H9 (cell line): ENCODE measurements around the gene ADARB2. TPM values are rescaled to one million over a fixed set of nuclear protein-coding genes. Genes with fewer than 3 reads are reported as not detected.

ENCODE experiments used
- DNase-seq: peaks from one replicate; pipeline ENCODE4 v3.0.0-alpha.2; 2017
- H2AFZ ChIP-seq: one replicate; pipeline ENCODE4 v1.6.1; 2013; ENCODE audit warnings: mild to moderate bottlenecking, low read length, control low read depth, moderate library complexity
- H2AK5ac ChIP-seq: 2 replicates; pipeline ENCODE4 v1.6.1; 2013; ENCODE audit warnings: low read length, control low read depth, mixed read lengths; ENCODE audit not compliant: insufficient read length
- H2BK120ac ChIP-seq: one replicate; pipeline ENCODE4 v1.6.1; 2013; ENCODE audit warnings: low read depth, mild to moderate bottlenecking, low read length, control low read depth, inconsistent platforms; ENCODE audit not compliant: poor library complexity, severe bottlenecking
- H2BK12ac ChIP-seq: 2 replicates; pipeline ENCODE4 v1.6.1; 2013; ENCODE audit warnings: low read length, control low read depth, mixed read lengths, low read depth; ENCODE audit not compliant: insufficient read length
- H2BK15ac ChIP-seq: 2 replicates; pipeline ENCODE4 v1.6.1; 2013; ENCODE audit warnings: low read depth, low read length, control low read depth
- H2BK20ac ChIP-seq: one replicate; pipeline ENCODE4 v1.6.1; 2013; ENCODE audit warnings: low read depth, mild to moderate bottlenecking, low read length, control low read depth, inconsistent platforms; ENCODE audit not compliant: poor library complexity, severe bottlenecking
- H2BK5ac ChIP-seq: 2 replicates; pipeline ENCODE4 v1.6.1; 2013; ENCODE audit warnings: low read length, control low read depth, mixed read lengths; ENCODE audit not compliant: insufficient read length
- H3K14ac ChIP-seq: 2 replicates; pipeline ENCODE4 v1.6.1; 2013; ENCODE audit warnings: low read length, control low read depth; ENCODE audit not compliant: insufficient read depth
- H3K18ac ChIP-seq: 2 replicates; pipeline ENCODE4 v1.6.1; 2013; ENCODE audit warnings: low read depth, mild to moderate bottlenecking, mixed read lengths, low read length, control low read depth; ENCODE audit not compliant: insufficient read length
- H3K23ac ChIP-seq: 2 replicates; pipeline ENCODE4 v1.6.1; 2013; ENCODE audit warnings: low read length, control low read depth, mixed read lengths, low read depth; ENCODE audit not compliant: insufficient read length
- H3K23me2 ChIP-seq: 2 replicates; pipeline ENCODE4 v1.6.1; 2013; ENCODE audit warnings: low read depth, mild to moderate bottlenecking, mixed read lengths, low read length, control low read depth; ENCODE audit not compliant: insufficient read length, poor library complexity, severe bottlenecking
- H3K27ac ChIP-seq: 2 replicates; pipeline ENCODE4 v1.5.1; 2013; ENCODE audit warnings: low read length, control low read depth, mixed read lengths, low read depth; ENCODE audit not compliant: insufficient read length
- H3K27me3 ChIP-seq: 2 replicates; pipeline ENCODE4 v1.6.1; 2013; ENCODE audit warnings: low read length, control low read depth, inconsistent platforms; ENCODE audit not compliant: insufficient read depth
- H3K4ac ChIP-seq: 2 replicates; pipeline ENCODE4 v1.6.1; 2013; ENCODE audit warnings: low read depth, mild to moderate bottlenecking, control low read depth, inconsistent platforms, low read length, moderate library complexity
- H3K4me1 ChIP-seq: 2 replicates; pipeline ENCODE4 v1.6.1; 2013; ENCODE audit warnings: low read length, control low read depth, inconsistent platforms; ENCODE audit not compliant: insufficient read depth
- H3K4me2 ChIP-seq: 2 replicates; pipeline ENCODE4 v1.6.1; 2013; ENCODE audit warnings: low read length, control low read depth, mixed read lengths; ENCODE audit not compliant: insufficient read length, insufficient read depth
- H3K56ac ChIP-seq: 2 replicates; pipeline ENCODE4 v1.6.1; 2013; ENCODE audit warnings: low read depth, mild to moderate bottlenecking, mixed read lengths, low read length, control low read depth; ENCODE audit not compliant: insufficient read length
- H3K79me1 ChIP-seq: 2 replicates; pipeline ENCODE4 v1.6.1; 2013; ENCODE audit warnings: low read depth, mild to moderate bottlenecking, moderate library complexity, low read length, control low read depth, inconsistent platforms; ENCODE audit not compliant: insufficient read depth, poor library complexity, severe bottlenecking
- H3K79me2 ChIP-seq: 2 replicates; pipeline ENCODE4 v1.6.1; 2013; ENCODE audit warnings: low read length, control low read depth, inconsistent platforms; ENCODE audit not compliant: insufficient read depth
- H3K9ac ChIP-seq: 2 replicates; pipeline ENCODE4 v1.6.1; 2013; ENCODE audit warnings: low read length, control low read depth, mixed read lengths; ENCODE audit not compliant: insufficient read length; ENCODE audit errors: extremely low read depth
- H3K9me3 ChIP-seq: one replicate; pipeline ENCODE4 v1.6.1; 2013; ENCODE audit warnings: low read depth, low read length, inconsistent platforms; ENCODE audit not compliant: control insufficient read depth
- H3T11ph ChIP-seq: one replicate; pipeline ENCODE4 v1.6.1; 2013; ENCODE audit warnings: mild to moderate bottlenecking, low read length, control low read depth, inconsistent platforms
- H4K20me1 ChIP-seq: one replicate; pipeline ENCODE4 v1.6.1; 2013; ENCODE audit not compliant: control insufficient read depth, insufficient read length, insufficient read depth
- H4K5ac ChIP-seq: 2 replicates; pipeline ENCODE4 v1.6.1; 2013; ENCODE audit warnings: low read depth, mild to moderate bottlenecking, mixed read lengths, low read length, control low read depth; ENCODE audit not compliant: insufficient read length
- H4K8ac ChIP-seq: replicated peaks from 2 replicates; pipeline ENCODE4 v1.6.1; 2013; ENCODE audit warnings: low read length, control low read depth, mixed read lengths, low read depth; ENCODE audit not compliant: insufficient read length
- H4K91ac ChIP-seq: 2 replicates; pipeline ENCODE4 v1.6.1; 2013; ENCODE audit warnings: low read depth, mild to moderate bottlenecking, moderate library complexity, mixed read lengths, low read length, control low read depth; ENCODE audit not compliant: insufficient read length
- H3K27ac Mint-ChIP-seq, 3 experiments: 2 replicates in 2 of 3; 3 replicates in 1 of 3; pipeline ENCODE4 v1.8.0; 2020 to 2021; ENCODE audit warnings: mixed read lengths in 3 of 3, mild to moderate bottlenecking in 1 of 3, moderate library complexity in 1 of 3
- H3K27me3 Mint-ChIP-seq: 2 replicates; pipeline ENCODE4 v1.8.0; 2021; ENCODE audit warnings: low read depth, mild to moderate bottlenecking, moderate library complexity, mixed read lengths
- H3K36me3 Mint-ChIP-seq, 3 experiments: 2 replicates in 2 of 3; 3 replicates in 1 of 3; pipeline ENCODE4 v1.8.0; 2020 to 2021; ENCODE audit warnings: low read depth in 3 of 3, mixed read lengths in 3 of 3; ENCODE audit not compliant: insufficient read depth in 1 of 3
- H3K4me1 Mint-ChIP-seq, 2 experiments: 2 replicates each; pipeline ENCODE4 v1.8.0; 2020; ENCODE audit warnings: mixed read lengths in 2 of 2
- H3K4me3 Mint-ChIP-seq, 2 experiments: 2 replicates in 1 of 2; 3 replicates in 1 of 2; pipeline ENCODE4 v1.8.0; 2020 to 2021; ENCODE audit warnings: mild to moderate bottlenecking in 2 of 2, mixed read lengths in 2 of 2, moderate library complexity in 1 of 2
- H3K9me3 Mint-ChIP-seq, 2 experiments: 2 replicates in 1 of 2; 3 replicates in 1 of 2; pipeline ENCODE4 v1.8.0; 2020; ENCODE audit warnings: mild to moderate bottlenecking in 2 of 2, mixed read lengths in 2 of 2, moderate library complexity in 1 of 2
- CTCF ChIP-seq: fragments of 200-600 bp; sonication (generic); conservative IDR thresholded peaks from 3 replicates; pipeline ENCODE4 v1.8.0; 2021; ENCODE audit warnings: antibody characterized with exemption, mild to moderate bottlenecking
- WGBS: extraction: QIAGEN DNeasy Blood & Tissue Kit; methylation state at CpG from one replicate; pipeline ENCODE4 v1.1.7; 2013; ENCODE audit warnings: missing lambda C conversion rate, low lambda C conversion rate, mixed read lengths; ENCODE audit not compliant: insufficient read length; ENCODE audit errors: extremely low coverage; 5-methylcytosine and 5-hydroxymethylcytosine counted together
- total RNA-seq: library from RNA; stranded (reverse); gene quantifications from 2 replicates; pipeline ENCODE4 v1.2.1, GENCODE V29; 2021

Gene ADARB2
- total RNA-seq, 1 experiment from 2014 or later: 0.87 TPM

DNA sequence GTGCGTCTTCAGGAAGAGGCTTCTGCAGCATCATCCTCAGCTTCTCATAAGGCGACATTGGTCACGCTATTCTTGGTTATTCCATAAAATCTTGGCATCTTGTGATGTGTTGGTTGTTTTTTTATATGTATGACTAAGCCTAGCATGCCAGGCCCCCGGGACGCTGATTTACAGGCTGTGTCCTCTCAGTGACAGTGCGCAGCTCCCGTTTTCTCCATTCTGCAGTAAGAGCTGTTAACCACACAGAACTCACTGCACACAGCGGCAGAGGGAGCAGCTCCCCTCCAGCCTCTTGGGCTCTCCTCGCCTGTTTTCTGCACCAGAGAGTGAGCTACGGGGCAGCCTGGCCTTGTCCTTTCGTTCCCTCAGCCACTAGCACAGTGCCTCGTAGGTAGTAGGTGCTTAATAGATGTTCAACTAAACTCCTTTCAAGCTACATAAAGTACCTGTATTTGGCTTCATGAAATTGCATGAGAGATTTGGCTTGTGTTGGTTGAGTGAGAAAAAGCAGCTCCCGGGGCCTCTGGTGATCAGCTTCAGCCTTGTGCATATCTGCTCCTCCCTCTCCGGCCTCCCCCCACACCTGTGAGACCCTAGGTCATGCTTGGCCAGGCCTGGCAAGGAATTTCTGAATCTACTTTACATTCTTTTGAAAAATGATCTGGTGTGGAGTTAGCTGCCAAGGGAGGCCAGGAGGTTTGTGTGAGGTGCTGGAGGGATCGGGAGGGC, 564.9 kb downstream of the ADARB2 start:
- Histone ChIP-seq H3K23me2 (no peaks in the 10 kb centered on the region), H2AK5ac (no peak overlapping the region), H3K18ac (no peak overlapping the region), H3T11ph (no peak overlapping the region), H4K5ac (no peak overlapping the region), H2BK5ac (no peak overlapping the region), H4K91ac (no peak overlapping the region), H2BK120ac (no peak overlapping the region), H3K27me3 (no peaks in the 10 kb centered on the region), H4K8ac (no peak overlapping the region), H3K23ac (no peak overlapping the region), H3K14ac (no peak overlapping the region), H2BK15ac (no peak overlapping the region), H3K27ac (no peak overlapping the region), H3K9ac (no peak overlapping the region), H3K4me1 (no peaks in the 10 kb centered on the region), H3K79me2 (no peaks in the 10 kb centered on the region), H3K56ac (no peak overlapping the region), H2BK20ac (no peak overlapping the region), H3K4ac (no peak overlapping the region), H4K20me1 (no peaks in the 10 kb centered on the region), H3K9me3 (no peaks in the 10 kb centered on the region), H3K4me2 (no peak overlapping the region), H2AFZ (no peak overlapping the region), H3K79me1 (no peaks in the 10 kb centered on the region), H2BK12ac (no peak overlapping the region)
- no peak for DNase-seq
- H3K27me3 Mint-ChIP-seq: peaks cover 4% of the 10 kb centered on the region
- TF ChIP-seq CTCF: no peak
- no peak overlapping the region for H3K4me3 Mint-ChIP-seq
- H3K4me1 Mint-ChIP-seq: peaks cover 0 to 11% of the 10 kb centered on the region in 2 experiments; a peak in 2 of 4 replicates
- WGBS: no CpG with 5 or more reads among the region's 15 CpGs
- peak overlapping the region in 1 of 3 experiments; percentile 29; a peak in 1 of 7 replicates for H3K27ac Mint-ChIP-seq
- no peaks in the 10 kb centered on the region for H3K36me3 Mint-ChIP-seq
- no peaks in the 10 kb centered on the region for H3K9me3 Mint-ChIP-seq
